Stimulated activated CD8-positive, alpha-beta memory T cell treated with anti-CD3 and anti-CD28 coated beads, Interleukin-7, amount 100 ng/mL, for 24 hours (primary cell): Measurements from ENCODE around the gene GRIK3.

Experiments
- DNase-seq: peaks from one replicate; pipeline ENCODE4 v3.0.0-alpha.2; 2020; ENCODE audit warnings: low read depth

Gene GRIK3

DNA sequence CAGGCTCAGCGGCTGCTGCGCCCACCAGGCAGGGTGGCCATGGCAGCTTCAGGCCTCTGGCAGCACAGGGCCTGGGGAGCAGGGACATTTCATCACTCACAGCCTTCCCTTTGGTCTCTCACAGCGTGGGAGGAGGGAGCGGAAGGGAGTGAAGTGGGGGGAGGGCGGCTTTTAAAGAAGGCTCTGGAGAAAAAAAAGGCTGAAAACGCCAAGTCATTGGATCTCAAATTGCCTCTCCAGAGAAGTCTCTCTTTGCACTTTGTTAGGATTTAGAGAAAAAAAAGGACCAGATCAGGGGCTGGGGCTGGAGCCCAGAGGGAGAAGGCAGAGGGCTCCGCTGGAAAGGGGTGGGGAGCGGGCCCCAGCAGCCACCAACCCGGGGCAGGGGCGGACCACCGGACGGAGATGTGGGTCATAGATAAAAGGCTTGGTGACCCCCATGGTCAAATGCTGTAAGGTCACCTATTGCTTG, 209.9 kb downstream of the GRIK3 start:
- DNase-seq, result no peak

DNA sequence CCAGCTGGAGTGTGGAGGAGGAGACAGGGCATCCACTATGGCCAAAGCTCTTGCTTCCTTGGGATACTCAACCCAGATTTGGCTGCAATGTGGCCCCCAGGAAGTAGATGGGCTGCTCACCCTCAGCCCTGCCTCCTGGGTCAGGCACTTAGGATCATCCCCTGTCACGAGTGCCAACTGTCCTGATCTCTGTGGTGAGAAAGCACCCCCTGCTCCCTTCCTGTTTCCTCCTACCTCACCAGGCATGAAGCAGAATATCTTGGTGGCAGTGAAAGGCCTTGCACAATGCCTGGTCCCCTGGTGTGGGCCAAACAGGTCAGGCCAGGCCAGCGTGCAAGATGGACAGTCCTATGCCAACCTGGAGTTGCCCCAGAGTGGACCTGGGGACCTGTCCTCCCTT, 211.7 kb downstream of the GRIK3 start:
- DNase-seq, result no peak

DNA sequence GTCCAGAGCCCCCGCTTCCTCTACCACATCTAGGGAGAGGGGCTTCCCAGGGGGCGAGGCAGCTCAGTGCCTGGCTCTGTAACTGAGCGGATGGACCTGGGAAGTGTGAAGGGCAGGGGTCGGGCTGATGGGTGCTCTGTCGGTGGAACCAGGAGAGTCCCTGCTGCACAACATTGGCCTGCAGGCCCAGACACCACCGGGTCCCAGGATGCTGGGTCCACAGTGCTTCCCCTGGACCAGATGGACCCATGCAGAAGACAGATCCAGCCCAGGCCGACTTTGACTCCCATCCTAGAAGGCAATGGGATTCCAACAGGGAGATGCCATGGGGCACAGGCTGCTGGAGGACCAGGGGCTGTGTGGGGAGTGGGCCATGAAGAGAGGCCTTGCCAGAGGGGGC, 212.9 kb downstream of the GRIK3 start:
- DNase-seq, result no peak

DNA sequence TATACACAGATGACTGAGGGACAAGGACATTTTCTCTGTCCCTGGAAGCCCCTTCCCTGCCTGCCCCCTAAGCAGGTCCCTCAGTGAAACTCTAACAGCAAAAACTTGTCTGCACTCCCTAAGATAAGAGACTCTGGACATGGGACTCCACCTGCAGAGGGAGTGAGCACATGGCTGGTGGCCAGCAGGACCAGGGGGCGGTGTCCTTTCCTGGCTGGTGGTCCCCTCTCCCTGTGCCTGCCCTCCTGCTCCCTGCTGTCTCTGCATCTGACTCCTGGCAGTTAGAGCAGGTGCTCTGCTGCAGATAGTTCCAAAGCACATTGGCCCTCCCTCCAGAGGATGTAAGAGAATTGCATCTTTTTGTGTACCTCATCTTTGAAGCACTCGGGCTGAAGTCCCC, 215.5 kb downstream of the GRIK3 start:
- DNase-seq, result no peak

DNA sequence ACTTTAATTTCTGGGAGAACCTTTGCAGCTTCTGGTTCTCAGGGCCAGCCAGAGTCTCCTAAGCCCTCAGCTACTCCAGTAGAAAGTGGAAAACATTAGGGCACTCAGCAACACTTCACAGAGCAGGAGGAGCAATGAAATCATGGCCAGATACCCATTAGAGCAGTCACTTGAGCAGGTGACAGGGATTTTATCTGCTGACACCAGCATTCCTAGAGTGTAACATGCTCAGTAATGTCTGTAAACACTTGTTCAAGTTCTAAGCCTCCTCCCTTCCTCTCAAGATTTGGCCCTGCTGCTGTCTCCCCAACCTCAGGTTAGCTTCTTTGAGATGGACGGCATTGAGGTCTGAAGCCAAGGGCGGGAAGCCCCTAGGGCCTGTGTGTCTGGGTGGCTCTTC, 218.0 kb downstream of the GRIK3 start:
- no peak for DNase-seq

DNA sequence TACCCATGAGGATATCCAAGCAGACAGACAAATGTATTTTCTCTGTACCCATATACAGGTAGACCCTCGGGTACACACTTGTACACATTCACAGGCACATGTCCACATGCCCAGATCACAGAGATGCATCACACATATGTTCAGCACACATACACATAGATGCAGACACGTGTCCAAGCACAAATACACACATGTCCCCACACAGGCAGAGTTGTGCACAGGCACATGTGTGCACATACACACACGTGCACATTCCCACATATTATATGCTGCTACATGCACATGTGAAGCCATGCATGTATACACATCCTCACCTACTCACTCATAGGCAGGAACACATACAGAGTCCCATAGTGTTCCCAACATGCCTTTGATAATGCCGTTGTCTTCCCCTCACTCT, 219.5 kb downstream of the GRIK3 start:
- no peak for DNase-seq

DNA sequence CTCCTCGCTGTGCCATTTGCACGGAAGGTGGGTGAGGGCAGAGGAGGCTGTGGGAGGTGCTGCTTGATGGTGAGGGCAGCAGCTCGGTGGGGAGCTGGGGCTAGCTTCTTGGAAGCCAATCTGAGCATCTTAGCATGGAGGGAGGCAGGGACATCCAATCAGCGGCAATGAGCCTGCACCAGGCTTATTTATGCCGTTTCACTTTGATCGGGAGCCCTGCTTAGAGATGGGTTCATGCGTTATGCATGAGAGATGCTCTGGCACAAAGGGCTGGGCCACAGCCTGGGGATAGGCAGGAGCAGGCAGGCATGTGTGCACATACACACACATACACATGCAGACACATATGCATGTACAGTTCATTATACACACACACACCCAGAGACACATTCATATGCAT, 220.2 kb downstream of the GRIK3 start:
- no peak for DNase-seq

DNA sequence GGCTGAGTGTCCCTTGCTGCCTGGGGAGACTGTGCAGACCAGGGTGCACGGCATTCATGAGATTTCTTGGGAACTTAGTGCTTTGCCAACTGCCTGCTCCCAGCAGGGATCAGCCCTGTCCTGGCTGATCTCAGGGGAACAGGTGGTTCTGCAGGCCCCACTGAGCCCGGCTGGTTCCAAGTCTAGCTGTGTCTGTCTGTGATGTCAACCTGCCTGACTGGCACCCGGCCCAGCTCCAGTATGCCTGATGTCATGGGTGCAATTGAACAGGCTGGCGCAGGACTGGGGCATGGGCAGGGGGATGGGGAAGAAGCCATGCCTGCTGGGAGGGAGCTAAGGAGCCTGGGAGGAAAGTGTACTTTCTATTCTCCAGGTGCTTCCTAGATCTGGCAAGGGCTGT, 227.1 kb downstream of the GRIK3 start:
- DNase-seq, result no peak

DNA sequence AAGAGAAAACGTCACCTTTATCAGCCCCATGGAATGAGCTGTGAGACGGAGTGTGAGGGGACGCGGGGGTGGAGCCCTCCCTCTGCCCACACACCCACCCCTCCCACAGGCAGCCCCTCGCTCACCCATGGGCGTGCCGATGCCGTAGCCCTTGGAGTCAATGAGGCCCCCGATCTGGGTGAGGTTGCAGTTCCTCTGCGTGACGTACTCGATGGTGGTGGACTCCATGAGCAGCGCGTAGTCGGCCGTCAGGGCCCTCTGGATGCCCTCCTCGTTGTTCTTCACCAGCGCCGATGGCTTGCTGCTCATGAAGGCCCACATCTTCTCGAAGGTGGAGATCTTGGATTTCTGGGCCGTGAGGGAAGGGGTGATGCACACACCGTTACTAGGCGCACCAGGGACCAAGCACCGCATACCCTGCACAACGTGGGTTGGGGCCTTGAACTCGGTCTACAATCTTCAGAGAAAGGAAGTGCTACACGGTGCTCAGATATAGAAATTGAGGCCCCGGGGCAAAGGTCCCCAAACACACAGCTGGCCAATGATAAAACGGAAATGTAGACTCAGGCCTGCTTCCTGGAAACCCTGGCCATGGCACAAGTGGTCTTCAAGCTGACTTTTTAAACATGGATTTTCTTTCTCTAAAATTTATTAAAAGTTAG, 228.2 kb downstream of the GRIK3 start:
- DNase-seq, result no peak

DNA sequence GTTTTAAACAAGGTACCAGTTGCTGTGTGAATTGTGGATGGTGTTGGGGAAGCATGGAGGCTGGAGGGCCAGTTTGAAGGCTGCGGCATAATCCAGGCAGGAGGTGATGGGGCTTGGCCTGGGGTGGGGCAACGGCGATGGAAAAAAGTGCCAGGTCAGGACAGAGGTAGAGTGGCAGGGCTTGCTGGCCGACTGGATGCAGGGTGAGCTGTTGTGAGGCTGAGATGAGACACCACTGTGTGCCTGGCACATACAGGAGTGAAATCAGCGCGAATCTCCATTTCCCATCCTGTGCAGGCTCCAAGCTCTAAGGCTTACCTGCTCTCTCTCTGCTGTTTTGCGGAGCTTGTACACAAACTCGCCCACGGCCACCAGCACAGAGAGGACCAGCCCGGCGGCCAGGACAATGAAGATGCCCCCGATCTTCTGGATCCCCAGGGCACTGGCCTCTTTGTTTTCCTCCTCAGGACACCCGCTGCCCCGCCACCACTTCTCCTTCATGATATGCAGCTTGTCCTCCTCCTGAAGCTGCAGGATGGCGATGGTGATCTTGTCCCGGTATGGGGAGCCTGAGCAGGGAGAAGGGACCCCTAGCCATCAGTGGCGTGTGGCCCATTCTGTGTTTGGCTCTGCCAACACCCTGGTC, 229.5 kb downstream of the GRIK3 start:
- no peak for DNase-seq

DNA sequence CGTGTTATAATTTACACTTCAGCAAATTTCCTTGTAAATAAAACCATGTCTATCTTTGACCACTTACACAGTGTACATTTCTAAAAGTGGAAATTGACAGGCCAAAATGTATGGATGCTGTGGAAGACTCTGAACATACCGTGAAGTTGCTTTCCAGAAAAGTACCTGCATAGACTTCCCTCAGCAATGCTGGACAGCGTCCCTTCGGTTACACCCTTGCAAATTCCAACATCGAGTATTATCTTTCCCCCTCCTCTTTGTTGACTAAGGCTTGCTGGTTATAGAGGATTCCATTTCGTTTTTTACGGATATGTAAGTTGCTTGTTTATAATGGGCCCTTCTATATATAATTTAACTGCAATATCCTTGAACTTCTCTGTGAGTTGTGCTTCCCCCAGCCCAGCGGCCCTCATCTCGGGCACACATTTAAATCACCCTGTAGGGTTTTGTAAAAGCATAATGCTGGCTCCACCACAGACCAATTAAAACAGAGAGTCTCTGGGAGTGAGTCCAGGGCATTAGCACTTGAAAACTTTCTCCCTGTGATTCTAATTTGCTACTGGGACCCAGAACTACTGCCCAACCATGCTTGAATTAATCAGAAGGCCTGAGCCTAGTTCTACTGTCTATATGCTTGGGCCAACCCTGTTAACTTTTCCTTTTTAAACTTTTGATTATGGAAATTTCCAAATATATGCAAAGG, 230.3 kb downstream of the GRIK3 start:
- DNase-seq, result no peak

DNA sequence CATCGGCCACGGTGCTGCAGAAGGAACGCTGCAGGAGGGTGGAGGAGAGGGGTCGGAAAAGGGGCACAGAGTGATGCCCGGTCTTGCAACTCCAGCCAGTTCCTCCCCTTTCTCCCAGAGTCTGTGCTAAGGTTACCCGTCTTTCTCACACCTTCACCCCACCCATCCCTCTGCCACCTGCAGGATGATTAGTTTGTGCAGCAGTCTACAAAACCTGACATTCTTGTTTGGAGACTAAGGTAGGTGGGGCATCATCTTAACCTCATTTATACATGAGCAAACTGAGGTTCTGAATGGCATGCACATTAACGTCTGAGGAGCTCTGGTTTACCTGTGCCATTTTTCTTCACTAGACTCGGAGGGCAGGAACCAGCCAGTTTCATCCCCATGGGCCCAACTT, 232.3 kb downstream of the GRIK3 start:
- no peak for DNase-seq

DNA sequence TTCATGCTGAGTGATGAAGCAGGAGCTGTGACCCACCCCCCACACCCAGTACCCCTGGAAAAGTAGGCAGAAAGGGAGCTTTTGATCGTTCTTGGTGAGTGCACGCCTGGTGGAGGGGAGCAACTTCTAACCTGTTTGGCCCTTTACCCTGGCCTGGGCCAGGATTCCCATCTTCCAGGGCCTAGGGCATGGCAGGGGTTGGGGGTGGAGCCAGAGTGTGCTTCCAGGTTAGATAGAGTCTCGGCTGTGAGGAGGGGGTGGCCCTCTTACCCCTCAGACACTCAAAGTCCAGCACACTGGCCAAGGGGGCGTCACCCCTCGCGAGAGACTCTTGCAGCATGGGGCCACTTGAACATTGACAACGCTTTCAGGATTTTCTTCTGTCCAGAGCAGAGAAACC, 236.6 kb downstream of the GRIK3 start:
- DNase-seq, result no peak

DNA sequence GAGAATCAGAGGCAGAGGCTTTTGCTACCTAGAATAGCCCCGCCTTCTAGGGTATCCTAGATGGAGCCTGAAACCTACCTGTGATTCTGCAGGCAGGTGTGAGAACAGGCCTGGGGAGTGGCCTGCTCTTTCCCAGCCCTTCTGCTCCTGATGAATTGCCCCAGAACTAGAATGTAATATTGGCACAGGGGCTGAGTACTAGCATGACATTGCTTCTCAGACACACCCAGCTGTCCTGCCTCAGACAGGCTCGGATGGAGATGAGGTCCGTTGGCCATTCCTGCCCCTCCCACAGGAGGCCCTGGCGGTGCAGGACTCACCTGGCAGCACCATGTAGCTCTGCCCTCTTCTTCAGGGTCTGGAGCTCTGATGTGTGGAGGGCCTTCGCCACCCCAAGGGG, 237.6 kb downstream of the GRIK3 start:
- no peak for DNase-seq

DNA sequence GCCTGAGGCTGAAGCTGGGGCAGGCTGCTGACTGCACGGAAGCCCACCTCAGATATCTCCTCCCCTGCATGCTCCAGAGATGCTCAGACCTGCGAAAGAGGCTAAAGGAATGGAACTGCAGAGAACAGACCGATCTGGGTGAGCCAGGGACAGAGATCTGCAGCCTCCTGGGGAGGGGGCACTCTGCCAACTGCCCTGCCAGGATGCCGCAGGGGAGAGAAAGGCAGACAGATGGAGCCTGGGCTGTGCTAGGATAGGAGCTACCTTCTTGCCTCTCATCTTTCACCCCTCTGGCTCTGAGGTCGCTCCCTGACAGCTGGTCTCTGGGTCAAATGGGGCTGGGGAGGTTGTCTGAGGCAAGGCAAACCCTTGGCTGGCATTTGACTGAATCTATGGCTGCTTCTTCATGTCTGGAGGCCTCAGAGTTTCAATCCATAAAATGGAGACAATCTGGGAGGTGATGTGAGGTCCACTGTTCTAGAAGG, 238.2 kb downstream of the GRIK3 start:
- DNase-seq, result no peak

DNA sequence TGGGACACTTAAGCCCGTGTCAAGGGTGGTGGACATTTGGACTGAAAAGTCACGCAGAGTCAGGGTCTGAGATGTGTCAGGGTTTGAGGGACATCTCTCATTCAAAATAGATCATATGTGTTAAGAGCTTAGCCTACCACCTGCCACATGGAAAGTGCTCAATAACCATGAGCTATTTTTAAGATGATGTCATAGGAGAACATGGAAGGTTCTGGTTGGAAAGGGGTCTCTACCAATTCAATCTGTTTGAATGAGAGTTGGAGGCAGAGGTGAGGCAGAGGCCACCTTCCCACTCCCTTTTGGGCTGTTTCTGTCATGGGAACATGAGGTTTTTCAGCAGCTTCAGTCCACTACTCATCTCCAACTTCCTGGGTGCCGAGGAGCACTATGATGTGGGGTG, 239.9 kb downstream of the GRIK3 start:
- no peak for DNase-seq

DNA sequence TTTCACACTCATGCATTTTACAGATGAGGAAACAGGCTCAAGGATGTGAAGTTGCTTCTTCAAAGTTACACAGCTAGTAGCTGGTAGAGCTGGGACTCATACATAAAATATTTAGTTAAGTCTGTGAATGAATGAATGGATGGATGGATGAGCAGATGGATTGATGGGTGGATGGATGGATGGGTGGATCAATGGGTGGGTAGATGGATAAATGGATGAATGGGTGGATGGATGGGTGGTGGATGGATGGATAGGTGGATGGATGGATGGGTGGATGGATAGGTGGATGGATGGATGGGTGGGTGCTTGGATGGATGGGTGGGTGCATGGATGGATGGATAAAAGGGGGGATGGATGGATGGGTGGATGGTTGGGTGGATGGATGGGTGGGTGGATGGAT, 240.9 kb downstream of the GRIK3 start:
- no peak for DNase-seq

DNA sequence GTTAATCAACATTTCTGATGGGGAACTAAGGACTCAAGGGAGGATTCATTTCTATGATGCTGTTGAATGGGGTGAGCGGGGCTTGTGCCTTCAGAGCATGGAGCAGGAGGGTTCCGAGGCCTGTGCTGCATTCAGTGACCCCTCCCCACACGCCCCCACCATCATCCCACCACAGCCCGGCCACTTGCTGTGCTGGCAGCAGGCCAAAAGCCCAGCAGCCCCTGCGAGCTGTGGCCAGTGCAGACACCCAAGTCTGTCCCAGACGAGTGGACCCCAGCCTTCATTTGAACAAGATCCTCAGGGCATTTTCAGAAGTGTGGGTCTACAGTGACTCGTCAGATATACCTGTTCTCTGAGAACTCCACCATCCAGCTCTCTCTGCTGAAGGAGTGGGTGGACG, 242.0 kb downstream of the GRIK3 start:
- no peak for DNase-seq

DNA sequence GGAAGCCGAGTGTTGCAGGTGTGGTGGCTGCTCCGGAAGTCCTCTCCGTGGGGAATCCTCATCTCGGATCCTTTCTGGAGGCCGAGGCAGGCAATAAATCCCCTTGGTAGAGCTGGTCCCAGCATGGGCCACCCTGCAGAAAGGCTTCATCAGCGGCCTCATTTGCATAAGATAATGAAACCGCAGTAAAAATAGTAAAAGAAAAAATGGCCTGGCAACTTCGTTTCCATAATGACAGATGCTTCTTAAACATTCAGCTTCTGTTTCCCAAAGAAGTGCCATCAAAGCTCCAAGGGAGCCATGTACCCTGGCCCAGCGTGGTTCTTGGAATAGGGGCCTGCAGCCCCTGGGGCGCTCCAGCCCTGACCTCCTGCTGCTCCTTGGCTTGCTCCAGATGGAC, 244.1 kb downstream of the GRIK3 start:
- DNase-seq, result no peak

DNA sequence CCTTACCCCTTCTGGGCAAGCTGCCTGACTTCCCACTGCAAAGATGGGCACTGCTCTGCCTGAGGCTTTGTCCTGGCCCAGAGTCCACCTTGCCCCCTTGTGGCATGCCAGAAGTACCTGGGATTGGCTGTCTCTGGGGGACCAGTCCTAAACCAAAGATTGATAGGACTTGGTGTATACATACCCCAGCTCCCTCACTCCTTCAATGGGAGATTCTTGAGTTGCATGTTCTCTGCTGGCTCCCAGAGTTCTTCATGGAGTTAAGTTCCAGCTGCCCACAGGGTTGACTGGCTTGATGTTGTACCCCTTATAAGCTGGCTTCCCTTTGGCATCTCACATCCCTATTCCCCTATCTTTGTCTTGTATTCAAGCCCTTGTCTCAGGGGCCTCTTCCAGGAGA, 244.8 kb downstream of the GRIK3 start:
- DNase-seq, result no peak

DNA sequence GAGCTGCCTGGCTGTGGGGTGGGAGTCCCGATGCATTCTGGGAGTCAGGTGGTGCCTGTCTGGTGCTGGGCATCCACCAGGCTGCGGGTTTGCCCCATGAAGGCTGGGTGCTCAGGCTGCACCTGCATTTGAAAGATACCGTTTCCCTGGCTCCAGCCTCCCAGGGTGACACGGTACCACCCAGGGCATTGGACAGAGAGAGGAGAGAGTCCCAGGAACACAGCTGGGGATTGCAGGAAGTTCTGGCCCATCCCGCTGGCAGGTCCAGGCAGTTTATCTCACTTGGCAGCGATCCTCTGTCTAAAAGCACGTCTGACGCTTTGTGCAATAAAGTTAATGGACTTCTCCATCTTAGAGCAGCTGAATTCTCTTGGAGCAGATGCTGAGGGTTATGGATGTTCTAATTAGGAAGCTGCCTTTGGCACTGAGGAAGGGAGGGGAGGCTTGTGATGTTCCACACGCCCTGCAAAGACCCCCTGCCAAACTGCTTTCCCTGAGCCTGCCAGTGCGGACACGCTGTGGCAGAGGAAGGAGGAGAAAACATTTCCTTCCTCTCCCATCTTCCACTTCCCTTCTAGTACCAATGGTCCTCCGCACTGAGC, 246.9 kb downstream of the GRIK3 start:
- DNase-seq, result no peak

DNA sequence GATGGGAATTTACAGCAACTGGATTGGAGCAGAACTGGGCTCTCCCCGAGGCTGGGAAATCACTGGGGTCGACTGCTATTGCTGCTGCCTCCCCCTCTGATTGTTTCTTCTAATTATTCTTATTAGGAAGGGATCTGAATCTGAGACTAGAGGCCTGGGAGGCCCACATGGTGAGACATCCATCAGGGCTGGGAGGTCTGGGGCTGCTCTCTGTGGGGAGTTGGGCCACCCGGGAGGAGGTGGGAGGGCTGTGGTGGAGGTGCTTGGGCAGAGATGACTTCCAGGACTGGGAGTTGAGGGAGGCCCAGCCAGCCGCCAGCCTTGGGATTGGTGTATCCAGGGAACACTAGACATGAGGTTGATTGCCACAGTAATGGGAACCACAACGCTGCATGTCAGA, 247.9 kb downstream of the GRIK3 start:
- no peak for DNase-seq
